GM12878 (cell line): ENCODE data around the gene ALDOB. TPM values are rescaled to one million over a fixed set of nuclear protein-coding genes. Genes with fewer than 3 reads are reported as not detected.

Experiments used
- ATAC-seq: fragments of 200-7000 bp; cut with Tn5 transposase; 3 replicates; pipeline ENCODE4 v1.9.1; 2020; ENCODE audit warnings: mild to moderate bottlenecking, moderate library complexity
- BruUV-seq: library from RNA; stranded (reverse); fragments of 400-500 nt; replicated peaks from 2 replicates; lab custom pipeline; 2021; lab: Mats Ljungman, UMichigan
- CTCF ChIA-PET: fragments of 300-600 bp; sonication (Branson Sonifier 250); formaldehyde crosslinking; extraction: SDS; loops from one replicate; lab custom pipeline; 2021; ENCODE audit warnings: inconsistent platforms; lab: Yijun Ruan, JAX
- POLR2A ChIA-PET: fragments of 350-600 bp; formaldehyde crosslinking; extraction: SDS; loops from one replicate; lab custom pipeline; 2021; ENCODE audit warnings: inconsistent platforms; lab: Charles Lee
- RAD21 ChIA-PET: fragments of 300-600 bp; sonication (Branson Sonifier 250); formaldehyde crosslinking; loops from one replicate; lab custom pipeline; 2023; ENCODE audit warnings: antibody characterized with exemption; ENCODE audit not compliant: unreplicated experiment; lab: Charles Lee
- SMC1A ChIA-PET: fragments of 300-600 bp; sonication (Branson Sonifier 250); formaldehyde crosslinking; loops from one replicate; lab custom pipeline; 2023; ENCODE audit not compliant: unreplicated experiment, uncharacterized antibody; lab: Charles Lee
- DNase-seq: peaks from one replicate; pipeline ENCODE4 v3.0.0-alpha.2; 2011; ENCODE audit warnings: low read depth, low spot score
- FAIRE-seq: peaks from 3 replicates; lab custom pipeline; 2011; peaks lifted over from hg19 to GRCh38; lab: Jason Lieb, UNC
- H2AFZ ChIP-seq: 2 replicates; pipeline ENCODE4 v1.6.0; 2011; ENCODE audit warnings: low read depth, low read length, control low read depth; ENCODE audit not compliant: control insufficient read depth
- H3K27ac ChIP-seq: 2 replicates; pipeline ENCODE4 v1.5.1; 2011; ENCODE audit warnings: control low read depth; ENCODE audit not compliant: control insufficient read depth, insufficient read depth
- H3K27me3 ChIP-seq, 2 experiments: replicated peaks in 1 of 2; 2 replicates each; pipeline versions ENCODE4 v1.6.0 to v1.6.1; 2011; ENCODE audit warnings: low read length in 1 of 2; ENCODE audit not compliant: control insufficient read depth in 2 of 2, insufficient read depth in 2 of 2
- H3K36me3 ChIP-seq, 2 experiments: 2 replicates each; pipeline ENCODE4 v1.5.1; 2011; ENCODE audit warnings: low read length in 1 of 2; ENCODE audit not compliant: control insufficient read depth in 2 of 2, insufficient read depth in 2 of 2
- H3K4me1 ChIP-seq: 2 replicates; pipeline ENCODE4 v1.6.1; 2011; ENCODE audit warnings: mild to moderate bottlenecking, low read length, moderate library complexity, mixed read lengths; ENCODE audit not compliant: control insufficient read depth, insufficient read depth
- H3K4me2 ChIP-seq: 2 replicates; pipeline ENCODE4 v1.6.0; 2011; ENCODE audit warnings: control low read depth; ENCODE audit not compliant: control insufficient read depth, insufficient read depth
- H3K4me3 ChIP-seq: fragments of 200-600 bp; sonication (generic); 2 replicates; pipeline ENCODE4 v1.5.1; 2016
- H3K79me2 ChIP-seq: 2 replicates; pipeline ENCODE4 v1.6.0; 2011; ENCODE audit warnings: low read length; ENCODE audit not compliant: control insufficient read depth, insufficient read depth
- H3K9ac ChIP-seq: 2 replicates; pipeline ENCODE4 v1.8.0; 2011; ENCODE audit warnings: low read length, control low read depth, mixed read lengths; ENCODE audit not compliant: control insufficient read depth, insufficient read depth
- H3K9me3 ChIP-seq: replicated peaks from 3 replicates; pipeline ENCODE4 v1.5.1; 2011; ENCODE audit warnings: mild to moderate bottlenecking, low read length; ENCODE audit not compliant: control insufficient read depth, insufficient read depth
- H4K20me1 ChIP-seq: 2 replicates; pipeline ENCODE4 v1.6.0; 2011; ENCODE audit not compliant: control insufficient read depth, insufficient read depth
- ASH2L ChIP-seq: fragments of 300-600, 200-600 bp; sonication (generic); IDR thresholded peaks from 2 replicates; pipeline ENCODE4 v1.6.1; 2017; ENCODE audit warnings: low read depth, mild to moderate bottlenecking, borderline replicate concordance
- CUX1 ChIP-seq: IDR thresholded peaks from 2 replicates; pipeline ENCODE4 v1.6.1; 2012; ENCODE audit warnings: improper control_type of control experiment, low read depth, low read length; ENCODE audit not compliant: insufficient replicate concordance
- IRF5 ChIP-seq: fragments of 450-650 bp; IDR thresholded peaks from 2 replicates; pipeline ENCODE4 v1.6.1; 2017; ENCODE audit warnings: borderline replicate concordance
- JUND ChIP-seq: IDR thresholded peaks from 2 replicates; pipeline ENCODE4 v1.6.1; 2012; ENCODE audit warnings: low read depth, mild to moderate bottlenecking, low read length, improper control_type of control experiment, moderate library complexity
- MLLT1 ChIP-seq: fragments of 450-650 bp; IDR thresholded peaks from 2 replicates; pipeline ENCODE4 v1.6.1; 2016; ENCODE audit warnings: mild to moderate bottlenecking
- PAX5 ChIP-seq: IDR thresholded peaks from 2 replicates; pipeline ENCODE4 v1.6.1; 2011; ENCODE audit warnings: low read depth, low read length, borderline replicate concordance
- POLR2AphosphoS2 ChIP-seq: IDR thresholded peaks from 2 replicates; pipeline ENCODE4 v1.6.1; 2011; ENCODE audit warnings: low read depth, mild to moderate bottlenecking, low read length, improper control_type of control experiment, moderate library complexity
- RELA ChIP-seq: fragments of 450-650 bp; IDR thresholded peaks from 2 replicates; pipeline ENCODE4 v1.8.0; 2014; ENCODE audit warnings: borderline replicate concordance; ENCODE audit not compliant: partially characterized antibody
- YY1 ChIP-seq: IDR thresholded peaks from 2 replicates; pipeline ENCODE4 v1.6.1; 2011; ENCODE audit warnings: low read depth, mild to moderate bottlenecking, low read length
- ZNF622 ChIP-seq: fragments of 450-650 bp; IDR thresholded peaks from 2 replicates; pipeline ENCODE4 v1.6.1; 2017; ENCODE audit warnings: mild to moderate bottlenecking, inconsistent platforms
- ZNF687 ChIP-seq: fragments of 450-650 bp; IDR thresholded peaks from 2 replicates; pipeline ENCODE4 v1.6.1; 2017; ENCODE audit warnings: mild to moderate bottlenecking, moderate library complexity
- ZZZ3 ChIP-seq: IDR thresholded peaks from 2 replicates; pipeline ENCODE4 v1.6.1; 2011; ENCODE audit warnings: low read depth; ENCODE audit not compliant: control insufficient read depth, insufficient read length
- WGBS: methylation state at CpG from one replicate; pipeline ENCODE4 v1.1.6; 2016; ENCODE audit warnings: low lambda C conversion rate; ENCODE audit not compliant: insufficient replicate concordance, insufficient coverage; ENCODE audit errors: missing lambda C conversion rate; 5-methylcytosine and 5-hydroxymethylcytosine counted together
- in situ Hi-C: fragments of 300-500 bp; cut with MboI; formaldehyde crosslinking; loops from 9 replicates; pipeline ENCODE4 v1.14.3; 2018; ENCODE audit warnings: mixed read lengths
- intact Hi-C: fragments of 100-400 bp; cut with micrococcal nuclease; formaldehyde crosslinking; loops from one replicate; pipeline ENCODE4 v1.14.2; 2022; ENCODE audit not compliant: unreplicated experiment
- polyA plus RNA-seq, 11 experiments: library from polyadenylated mRNA; depleted of rRNA in 4 of 11; unstranded in 6 of 11; stranded (reverse) in 5 of 11; fragments of >200 nt; fragmentation: Nextera tagmentation in 4 of 11; fragmentation: Illumina TruSeq in 1 of 11; extraction: Ambion mirVana in 4 of 11; extraction: Trizol in 1 of 11; gene quantifications; 1 replicate in 1 of 11; 2 replicates in 10 of 11; pipeline versions ENCODE4 v1.2.1 to v1.2.3, GENCODE V29; 2011 to 2016; ENCODE audit warnings: inconsistent platforms in 2 of 11, missing spikeins in 2 of 11, low read depth in 1 of 11
- total RNA-seq, 4 experiments: library from RNA; depleted of rRNA in 3 of 4; stranded (reverse); fragments of >200 nt in 3 of 4; fragmentation: Illumina TruSeq in 1 of 4; extraction: Trizol in 1 of 4; gene quantifications; 2 replicates each; pipeline versions ENCODE4 v1.2.1 to v1.2.3, GENCODE V29; 2013 to 2021

ALDOB gene
- total and polyA plus RNA-seq, 10 of the 15 experiments (the other 5 are each of a cell fraction or from before 2014, with no cell fraction given), result 0.03 to 0.82 (median 0.04) TPM; not detected in 7

GRCh38 chr9:101477736-101478135 is 42.2 kb upstream of the ALDOB start:
- in situ Hi-C loops (no loop called here), intact Hi-C loops (no loop called here)
- no peak overlapping the region for H3K9ac ChIP-seq
- no peak overlapping the region for H2AFZ ChIP-seq
- ChIA-PET CTCF (no interaction called here), POLR2A (no interaction called here), RAD21 (no interaction called here), SMC1A (interaction anchor here (1.7 kb wide), 1 partner anchor 19 kb away, joined by 5 read pairs; no protein-coding TSS in a partner anchor)
- H3K4me1 ChIP-seq, result no peaks in the 10 kb centered on the region
- H3K4me3 ChIP-seq, result no peak overlapping the region
- no peaks in the 10 kb centered on the region for H3K36me3 ChIP-seq
- BruUV-seq, result no TSS peak
- ATAC-seq (no peak), DNase-seq (no peak), FAIRE-seq (no peak)
- H3K27ac ChIP-seq, result no peak overlapping the region
- no peak overlapping the region for H3K4me2 ChIP-seq
- H3K9me3 ChIP-seq, result no peaks in the 10 kb centered on the region
- peaks cover 0 to 2% of the 10 kb centered on the region in 2 experiments; a peak in 2 of 4 replicates for H3K27me3 ChIP-seq
- WGBS, result 17% methylated on average over 1 of the region's 1 CpG
- H3K79me2 ChIP-seq, result no peaks in the 10 kb centered on the region
- no peaks in the 10 kb centered on the region for H4K20me1 ChIP-seq
- TF ChIP-seq IRF5, result no peak
- no peak for TF ChIP-seq ASH2L
- no peak for TF ChIP-seq ZNF622
- TF ChIP-seq CUX1, result no peak
- no peak for TF ChIP-seq ZNF687
- TF ChIP-seq JUND, result no peak
- no peak for TF ChIP-seq MLLT1
- no peak for TF ChIP-seq RELA
- TF ChIP-seq YY1, result no peak
- no peak for TF ChIP-seq ZZZ3
- TF ChIP-seq PAX5, result no peak
- TF ChIP-seq POLR2AphosphoS2, result no peak
